Activated naive CD8-positive, alpha-beta T cell treated with anti-CD3 and anti-CD28 coated beads for 36 hours (primary cell): ENCODE measurements around the gene PHLDA1. TPM values are rescaled to one million over a fixed set of nuclear protein-coding genes. Genes with fewer than 3 reads are reported as not detected.
A peak's percentile ranks its signal among the peaks of the same experiment; 100 is the strongest.

Experiments used
- DNase-seq: peaks from one replicate; pipeline ENCODE4 v3.0.0; 2021
- H3K27ac Mint-ChIP-seq: one replicate; pipeline ENCODE4 v1.8.0; 2022; ENCODE audit warnings: mild to moderate bottlenecking, moderate library complexity, mixed read lengths
- H3K27me3 Mint-ChIP-seq: one replicate; pipeline ENCODE4 v1.8.0; 2022; ENCODE audit warnings: mild to moderate bottlenecking, mixed read lengths
- H3K36me3 Mint-ChIP-seq: one replicate; pipeline ENCODE4 v1.8.0; 2021; ENCODE audit warnings: mild to moderate bottlenecking, mixed read lengths
- H3K4me1 Mint-ChIP-seq: one replicate; pipeline ENCODE4 v1.8.0; 2021; ENCODE audit warnings: mixed read lengths
- H3K4me3 Mint-ChIP-seq: one replicate; pipeline ENCODE4 v1.8.0; 2022; ENCODE audit warnings: mild to moderate bottlenecking, moderate library complexity, mixed read lengths
- H3K9me3 Mint-ChIP-seq: one replicate; pipeline ENCODE4 v1.8.0; 2022; ENCODE audit warnings: mixed read lengths
- total RNA-seq, 2 experiments: library from RNA; stranded (reverse); gene quantifications; one replicate each; pipeline ENCODE4 v1.2.3, GENCODE V29; 2021

PHLDA1 gene
- total RNA-seq, 2 experiments from 2014 or later: 41.5 to 41.9 TPM

GRCh38 chr12:76012644-76013043 is 18.9 kb downstream of the PHLDA1 start:
- no peak overlapping the region for H3K27ac Mint-ChIP-seq
- peaks cover 12% of the 10 kb centered on the region for H3K4me1 Mint-ChIP-seq
- H3K27me3 Mint-ChIP-seq: peaks cover 3% of the 10 kb centered on the region
- H3K9me3 Mint-ChIP-seq: no peaks in the 10 kb centered on the region
- no peak for DNase-seq
- H3K36me3 Mint-ChIP-seq: no peaks in the 10 kb centered on the region
- H3K4me3 Mint-ChIP-seq: no peak overlapping the region

GRCh38 chr12:76010732-76011458 is 20.7 kb downstream of the PHLDA1 start:
- no peaks in the 10 kb centered on the region for H3K9me3 Mint-ChIP-seq
- H3K27me3 Mint-ChIP-seq: peaks cover 3% of the 10 kb centered on the region
- no peaks in the 10 kb centered on the region for H3K36me3 Mint-ChIP-seq
- no peak for DNase-seq
- no peak overlapping the region for H3K27ac Mint-ChIP-seq
- H3K4me3 Mint-ChIP-seq: no peak overlapping the region
- peaks cover 8% of the 10 kb centered on the region for H3K4me1 Mint-ChIP-seq

DNA sequence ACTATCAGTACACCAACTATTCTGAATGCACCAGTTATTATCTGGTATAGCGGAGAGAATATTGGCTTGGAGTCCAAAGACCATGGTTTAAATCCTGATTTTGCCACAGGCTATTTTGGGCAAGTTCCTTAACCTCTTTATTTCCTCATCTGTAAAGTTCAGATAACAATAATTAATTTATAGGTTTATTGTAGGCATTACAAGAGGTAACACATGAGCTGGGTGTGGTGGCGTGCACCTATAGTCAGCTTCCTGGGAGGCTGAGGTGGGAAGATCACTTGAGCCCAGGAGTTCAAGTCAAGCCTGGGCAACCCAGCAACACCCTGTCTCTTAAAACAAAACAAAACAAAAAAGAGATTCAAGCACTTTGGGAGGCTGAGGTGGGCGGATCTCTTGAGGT is 23.1 kb downstream of the PHLDA1 start:
- Mint-ChIP-seq H3K27me3 (peaks cover 7% of the 10 kb centered on the region), H3K4me3 (no peak overlapping the region), H3K36me3 (no peaks in the 10 kb centered on the region), H3K4me1 (no peaks in the 10 kb centered on the region), H3K27ac (no peak overlapping the region), H3K9me3 (peaks cover 7% of the 10 kb centered on the region)
- DNase-seq: no peak

GRCh38 chr12:76007640-76008039 is 23.9 kb downstream of the PHLDA1 start:
- Mint-ChIP-seq H3K36me3 (no peaks in the 10 kb centered on the region), H3K9me3 (peaks cover 7% of the 10 kb centered on the region), H3K4me3 (no peak overlapping the region), H3K4me1 (no peaks in the 10 kb centered on the region), H3K27me3 (peaks cover 7% of the 10 kb centered on the region), H3K27ac (no peak overlapping the region)
- no peak for DNase-seq

- H3K9me3 Mint-ChIP-seq: peaks cover 7% of the 10 kb centered on the region
- H3K36me3 Mint-ChIP-seq: no peaks in the 10 kb centered on the region
- no peak overlapping the region for H3K4me3 Mint-ChIP-seq
- H3K27me3 Mint-ChIP-seq: peaks cover 4% of the 10 kb centered on the region
- no peak overlapping the region for H3K27ac Mint-ChIP-seq
- no peaks in the 10 kb centered on the region for H3K4me1 Mint-ChIP-seq
- no peak for DNase-seq
Measured at GRCh38 chr12:76006028-76006925, 25.3 kb downstream of the PHLDA1 start.

GRCh38 chr12:76003355-76003638 is 28.3 kb downstream of the PHLDA1 start:
- no peak overlapping the region for H3K27ac Mint-ChIP-seq
- no peaks in the 10 kb centered on the region for H3K36me3 Mint-ChIP-seq
- DNase-seq: no peak
- no peaks in the 10 kb centered on the region for H3K4me1 Mint-ChIP-seq
- peaks cover 7% of the 10 kb centered on the region for H3K9me3 Mint-ChIP-seq
- no peak overlapping the region for H3K4me3 Mint-ChIP-seq
- H3K27me3 Mint-ChIP-seq: peaks cover 4% of the 10 kb centered on the region

GRCh38 chr12:76002598-76003354 is 28.8 kb downstream of the PHLDA1 start:
- Mint-ChIP-seq H3K27me3 (peaks cover 4% of the 10 kb centered on the region), H3K4me3 (no peak overlapping the region), H3K27ac (no peak overlapping the region), H3K9me3 (peaks cover 7% of the 10 kb centered on the region), H3K36me3 (no peaks in the 10 kb centered on the region), H3K4me1 (peaks cover under 1% of the 10 kb centered on the region)
- DNase-seq: no peak

DNA sequence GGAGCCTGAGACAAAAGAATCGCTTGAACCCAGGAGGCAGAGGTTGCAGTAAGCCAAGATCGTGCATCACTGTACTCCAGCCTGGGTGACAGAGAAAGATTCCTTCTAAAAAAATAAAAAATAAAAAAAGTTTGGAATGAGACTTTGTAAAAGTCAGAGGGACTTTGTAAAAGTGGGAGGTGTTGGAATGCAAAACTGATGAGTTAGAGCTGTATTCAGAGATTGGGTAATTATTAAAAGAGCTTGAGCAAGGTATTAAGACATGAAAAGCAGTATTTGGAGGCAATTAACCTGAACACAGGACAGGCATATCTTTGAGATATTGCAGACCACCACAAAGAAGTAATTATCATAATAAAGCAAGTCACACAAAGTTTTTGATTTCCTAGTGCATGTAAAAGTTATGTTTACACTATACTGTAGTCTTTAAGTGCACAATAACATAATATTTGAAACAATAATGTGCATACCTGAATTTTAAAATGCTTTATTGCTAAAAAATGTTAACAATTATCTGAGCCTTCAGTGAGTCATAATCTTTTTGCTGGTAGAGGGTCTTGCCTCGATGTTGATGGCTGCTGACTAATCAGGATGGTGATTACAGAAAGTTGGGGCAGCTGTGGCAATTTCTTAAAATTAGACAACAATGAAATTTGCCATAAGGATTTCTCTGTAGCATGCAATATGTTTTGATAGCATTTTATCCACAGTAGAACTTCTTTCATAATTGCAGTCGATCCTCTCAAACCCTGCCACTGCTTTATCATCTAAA is 33.1 kb downstream of the PHLDA1 start:
- Mint-ChIP-seq H3K4me1 (peaks cover 24% of the 10 kb centered on the region), H3K36me3 (no peaks in the 10 kb centered on the region), H3K27me3 (no peaks in the 10 kb centered on the region), H3K4me3 (no peak overlapping the region), H3K27ac (no peak overlapping the region), H3K9me3 (peaks cover 2% of the 10 kb centered on the region)
- no peak for DNase-seq

- no peak overlapping the region for H3K4me3 Mint-ChIP-seq
Measured at GRCh38 chr12:75997658-75998057, 33.9 kb downstream of the PHLDA1 start.

DNA sequence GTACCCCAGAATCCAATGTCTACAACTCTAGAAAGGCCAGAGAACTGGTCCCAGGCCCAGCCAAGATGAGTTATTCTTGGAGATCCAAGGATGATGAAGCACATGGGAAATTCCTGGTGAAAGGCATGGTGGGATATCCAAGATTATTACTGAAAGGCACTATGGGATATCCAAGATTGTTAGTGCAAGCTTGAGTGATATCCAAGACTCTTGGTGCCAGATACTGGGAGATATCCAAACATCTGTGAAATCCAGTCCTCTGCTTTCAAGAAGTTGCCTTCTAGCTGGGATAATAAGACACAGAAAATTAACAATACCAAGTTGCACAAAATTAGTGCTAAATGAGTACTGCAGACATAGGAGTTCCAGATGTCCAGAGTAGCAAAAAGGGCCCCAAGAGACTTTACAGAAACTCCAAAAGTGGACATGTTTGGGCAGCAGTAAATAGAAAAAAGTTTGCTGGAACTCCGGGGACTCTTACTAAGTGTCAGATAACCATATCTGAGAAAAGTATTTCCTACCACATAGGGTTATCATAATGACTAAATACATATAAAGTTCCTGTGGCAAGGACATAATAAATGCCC is 34.6 kb downstream of the PHLDA1 start:
- no peak for DNase-seq
- Mint-ChIP-seq H3K4me3 (no peak overlapping the region), H3K27me3 (no peaks in the 10 kb centered on the region), H3K9me3 (peaks cover 2% of the 10 kb centered on the region), H3K36me3 (no peaks in the 10 kb centered on the region), H3K27ac (no peak overlapping the region), H3K4me1 (peaks cover 30% of the 10 kb centered on the region)

More at GRCh38 chr12:75997658-75998057, 33.9 kb downstream of the PHLDA1 start:
- Mint-ChIP-seq H3K9me3 (peaks cover 2% of the 10 kb centered on the region), H3K4me1 (peaks cover 29% of the 10 kb centered on the region), H3K27me3 (no peaks in the 10 kb centered on the region), H3K36me3 (no peaks in the 10 kb centered on the region), H3K27ac (no peak overlapping the region)
- no peak for DNase-seq

- DNase-seq: no peak
- Mint-ChIP-seq H3K4me1 (peaks cover 38% of the 10 kb centered on the region), H3K36me3 (no peaks in the 10 kb centered on the region), H3K27me3 (peaks cover under 1% of the 10 kb centered on the region), H3K27ac (no peak overlapping the region), H3K9me3 (peaks cover 2% of the 10 kb centered on the region), H3K4me3 (no peak overlapping the region)
Measured at GRCh38 chr12:75995691-75996090, 35.9 kb downstream of the PHLDA1 start.

DNA sequence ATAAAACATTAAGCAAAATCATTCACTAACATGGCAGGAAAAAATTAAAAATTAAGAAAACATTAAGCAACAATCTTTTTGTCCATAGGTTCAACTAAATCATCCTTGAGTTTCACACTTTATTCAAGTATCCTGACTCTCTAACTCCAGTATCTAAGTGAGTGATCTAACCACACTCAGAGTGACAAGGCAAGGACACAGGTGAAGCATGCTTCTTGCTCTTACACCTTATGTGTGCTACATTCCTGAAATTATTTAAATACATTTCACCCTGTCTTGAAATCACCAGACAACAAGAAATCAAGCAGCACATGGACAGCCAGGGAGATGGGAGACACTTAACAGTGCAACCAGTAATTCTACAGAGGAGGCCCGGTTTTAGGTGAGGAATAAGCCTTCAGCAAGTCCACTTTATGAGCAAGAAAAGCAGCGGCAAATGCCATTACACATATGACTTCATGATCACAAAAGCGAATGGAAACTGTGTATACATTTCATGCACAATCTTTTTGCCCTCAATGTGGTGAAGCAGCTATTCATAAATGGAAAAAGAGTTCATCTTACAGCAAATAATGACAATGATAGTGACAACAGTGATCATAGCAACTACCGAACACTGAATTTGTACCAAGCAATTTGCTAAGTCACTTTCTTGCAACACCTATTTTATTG is 37.4 kb downstream of the PHLDA1 start:
- peak overlapping the region; percentile 82 for H3K27ac Mint-ChIP-seq
- no peaks in the 10 kb centered on the region for H3K36me3 Mint-ChIP-seq
- H3K27me3 Mint-ChIP-seq: peaks cover 5% of the 10 kb centered on the region
- H3K4me1 Mint-ChIP-seq: peaks cover 38% of the 10 kb centered on the region
- H3K9me3 Mint-ChIP-seq: peaks cover 2% of the 10 kb centered on the region
- H3K4me3 Mint-ChIP-seq: no peak overlapping the region
- DNase-seq: peak; percentile 28

DNA sequence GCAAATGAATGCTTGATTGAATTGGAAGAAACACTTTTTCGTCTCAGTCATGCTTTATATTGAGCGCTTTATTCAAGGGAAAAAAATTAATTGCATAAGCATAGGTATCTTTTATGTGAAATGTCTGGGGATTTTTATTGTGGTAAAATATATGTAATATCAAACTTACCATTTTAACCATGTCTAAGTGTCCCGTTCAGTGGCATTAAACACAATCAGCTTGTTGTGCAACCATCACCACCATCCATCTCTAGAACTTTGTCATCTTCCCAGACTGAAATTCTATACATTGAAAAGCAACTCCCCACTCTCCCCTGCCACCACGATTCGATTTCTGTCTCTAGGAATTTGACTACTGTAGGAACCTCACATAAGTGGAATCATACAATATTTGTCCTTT is 39.8 kb downstream of the PHLDA1 start:
- DNase-seq: no peak
- Mint-ChIP-seq H3K4me1 (peaks cover 34% of the 10 kb centered on the region), H3K4me3 (no peak overlapping the region), H3K27me3 (peaks cover 5% of the 10 kb centered on the region), H3K27ac (no peak overlapping the region), H3K9me3 (peaks cover 16% of the 10 kb centered on the region), H3K36me3 (peaks cover 15% of the 10 kb centered on the region)
